ENCODE results near the gene MARS1. TPM values are rescaled to one million over a fixed set of nuclear protein-coding genes. Genes with fewer than 3 reads are reported as not detected.
A peak's percentile ranks its signal among the peaks of the same experiment; 100 is the strongest.

MARS1 gene
- total and polyA plus RNA-seq, 3 experiments from 2014 or later = 89.8 to 398 (median 386) TPM

DNA sequence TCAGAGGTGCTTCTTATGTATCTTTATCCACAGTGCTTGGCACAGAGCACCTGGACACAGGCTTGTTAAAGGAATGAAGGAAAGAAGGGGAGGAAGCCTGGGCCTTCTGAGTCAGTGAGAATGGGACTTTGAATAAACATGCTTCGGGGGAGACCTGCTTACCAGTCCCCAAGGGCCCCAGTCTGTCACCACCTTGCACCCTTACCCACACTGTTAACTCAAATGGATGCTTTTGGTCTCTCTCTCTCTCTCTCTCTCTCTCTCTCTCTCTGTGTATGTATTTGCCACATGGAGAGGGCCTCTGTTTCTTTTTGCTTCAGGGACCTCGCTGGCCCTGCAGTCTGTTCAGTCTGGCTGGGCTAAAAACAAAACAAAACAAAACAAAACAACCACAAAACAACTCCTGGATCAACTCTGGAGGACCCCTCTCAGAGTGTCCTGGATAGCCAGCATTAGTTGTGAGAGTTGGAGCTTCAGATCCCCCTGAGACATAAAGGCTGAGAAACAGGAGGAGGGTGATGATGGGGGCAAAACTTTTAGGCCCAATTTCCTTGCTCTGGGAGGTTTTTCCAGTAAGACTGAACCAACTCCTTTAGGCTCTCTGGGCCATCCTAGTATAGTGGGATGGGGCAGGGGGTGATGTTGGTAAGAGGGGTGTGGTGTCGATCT, 63.9 kb downstream of the MARS1 start:
- no peaks in the 10 kb centered on the region for H3K9me3 ChIP-seq (ENCODE audit: low read length)
- Mint-ChIP-seq H3K27me3 (peaks cover 0 to 9% of the 10 kb centered on the region in 2 donors), H3K9me3 (no peaks in the 10 kb centered on the region), H3K4me3 (peak overlapping the region in 4 of 7 donors; percentile 2 to 69 (median 26)), H3K27ac (peak overlapping the region in 1 of 8 donors; percentile 54), H3K36me3 (peaks cover 0 to 5% (median 0%) of the 10 kb centered on the region in 3 donors), H3K4me1 (peaks cover 19 to 28% (median 25%) of the 10 kb centered on the region in 3 donors)
- peak overlapping the region; percentile 33 for H3K27ac ChIP-seq (ENCODE audit: low read depth, low read length)
- CTCF ChIA-PET = interaction anchor here (1.4 kb wide), 1 partner anchor 8 kb away, joined by 3 read pairs; no protein-coding TSS in a partner anchor
- no peaks in the 10 kb centered on the region for H3K36me3 ChIP-seq (ENCODE audit: insufficient read depth, low read length)
- peak in 1 of 5 donors; percentile 12 for DNase-seq
- H3K4me3 ChIP-seq (ENCODE audit: low read length) = no peak overlapping the region
- H3K27me3 ChIP-seq (ENCODE audit: insufficient read depth, low read length, poor library complexity, severe bottlenecking) = no peaks in the 10 kb centered on the region
- POLR2A ChIA-PET = no interaction called here
- peaks cover 17% of the 10 kb centered on the region for H3K4me1 ChIP-seq (ENCODE audit: insufficient read depth, low read length)

DNA sequence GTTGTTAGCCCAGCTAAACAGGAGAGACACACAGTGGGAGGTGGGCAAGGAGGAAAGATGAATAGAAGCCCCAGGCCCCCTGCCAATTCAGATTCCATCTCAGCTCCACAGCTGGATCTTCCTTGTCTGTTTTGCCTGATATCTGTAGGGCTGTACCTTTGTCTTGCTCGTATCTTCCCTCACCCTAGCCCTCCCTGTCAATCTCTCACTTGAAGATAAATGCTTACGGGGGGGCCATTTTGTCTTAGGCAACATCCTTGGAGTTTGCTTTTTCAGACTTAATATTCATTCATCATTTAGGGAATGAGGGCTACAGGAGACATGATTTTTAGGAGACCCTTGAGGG, 64.4 kb downstream of the MARS1 start:
- peaks cover 15% of the 10 kb centered on the region for H3K4me1 ChIP-seq (ENCODE audit: insufficient read depth, low read length)
- H3K27me3 ChIP-seq (ENCODE audit: insufficient read depth, low read length, poor library complexity, severe bottlenecking) = no peaks in the 10 kb centered on the region
- ChIA-PET POLR2A (no interaction called here), CTCF (no interaction called here)
- no peak overlapping the region for H3K4me3 ChIP-seq (ENCODE audit: low read length)
- H3K27ac ChIP-seq (ENCODE audit: low read depth, low read length) = peak overlapping the region; percentile 38
- H3K36me3 ChIP-seq (ENCODE audit: insufficient read depth, low read length) = no peaks in the 10 kb centered on the region
- H3K9me3 ChIP-seq (ENCODE audit: low read length) = no peaks in the 10 kb centered on the region
- DNase-seq = no peak
- Mint-ChIP-seq H3K9me3 (no peaks in the 10 kb centered on the region), H3K4me3 (peak overlapping the region in 1 of 7 donors; percentile 35), H3K4me1 (peaks cover 14 to 24% (median 21%) of the 10 kb centered on the region in 3 donors), H3K36me3 (no peaks in the 10 kb centered on the region), H3K27ac (no peak overlapping the region), H3K27me3 (peaks cover 0 to 9% of the 10 kb centered on the region in 2 donors)

DNA sequence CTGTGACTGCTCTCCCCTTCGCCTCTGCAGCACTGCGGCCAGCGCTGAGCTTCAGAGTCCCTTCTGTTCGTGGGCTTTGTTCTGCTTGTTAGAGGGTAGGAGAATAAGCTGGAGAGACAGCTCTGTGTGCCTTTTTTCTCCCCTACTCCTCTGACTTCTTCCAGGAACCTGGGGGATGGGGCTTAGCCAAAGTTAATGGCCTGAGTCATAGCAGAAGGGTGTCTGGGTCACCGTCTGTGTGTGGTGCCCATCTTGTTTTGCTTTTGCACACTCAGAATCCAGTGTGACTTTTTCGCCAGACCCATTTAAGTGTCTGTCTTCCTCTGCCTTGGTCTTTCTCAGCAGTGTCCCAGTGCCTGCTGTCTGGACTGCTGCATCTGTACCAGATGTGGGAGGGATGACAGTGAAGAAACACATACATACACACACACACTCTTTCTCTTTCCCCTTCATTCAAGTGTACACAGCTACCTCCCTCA, 65.0 kb downstream of the MARS1 start:
- peak in 1 of 5 donors; percentile 14 for DNase-seq
- Histone ChIP-seq H3K4me3 (ENCODE audit: low read length) (no peak overlapping the region), H3K9me3 (ENCODE audit: low read length) (no peaks in the 10 kb centered on the region), H3K36me3 (ENCODE audit: insufficient read depth, low read length) (no peaks in the 10 kb centered on the region), H3K27me3 (ENCODE audit: insufficient read depth, low read length, poor library complexity, severe bottlenecking) (no peaks in the 10 kb centered on the region), H3K4me1 (ENCODE audit: insufficient read depth, low read length) (peaks cover 9% of the 10 kb centered on the region), H3K27ac (ENCODE audit: low read depth, low read length) (peak overlapping the region; percentile 38)
- Mint-ChIP-seq H3K27ac (no peak overlapping the region), H3K9me3 (no peaks in the 10 kb centered on the region), H3K4me1 (peaks cover 9 to 18% (median 16%) of the 10 kb centered on the region in 3 donors), H3K36me3 (no peaks in the 10 kb centered on the region), H3K27me3 (peaks cover 0 to 9% of the 10 kb centered on the region in 2 donors), H3K4me3 (no peak overlapping the region)
- ChIA-PET POLR2A (no interaction called here), CTCF (no interaction called here)

- Histone ChIP-seq H3K4me1 (ENCODE audit: insufficient read depth, low read length) (peaks cover 9% of the 10 kb centered on the region), H3K27ac (ENCODE audit: low read depth, low read length) (no peak overlapping the region), H3K27me3 (ENCODE audit: insufficient read depth, low read length, poor library complexity, severe bottlenecking) (no peaks in the 10 kb centered on the region), H3K4me3 (ENCODE audit: low read length) (no peak overlapping the region), H3K9me3 (ENCODE audit: low read length) (no peaks in the 10 kb centered on the region), H3K36me3 (ENCODE audit: insufficient read depth, low read length) (no peaks in the 10 kb centered on the region)
- Mint-ChIP-seq H3K4me1 (peaks cover 9 to 18% (median 15%) of the 10 kb centered on the region in 3 donors), H3K9me3 (no peaks in the 10 kb centered on the region), H3K27me3 (peaks cover 0 to 9% of the 10 kb centered on the region in 2 donors), H3K27ac (no peak overlapping the region), H3K36me3 (no peaks in the 10 kb centered on the region), H3K4me3 (no peak overlapping the region)
- POLR2A ChIA-PET = no interaction called here
- CTCF ChIA-PET = interaction anchor here (1.5 kb wide), 1 partner anchor 11 kb away, joined by 3 read pairs; no protein-coding TSS in a partner anchor
- DNase-seq = peak in 1 of 5 donors; percentile 3
Observed at GRCh38 chr12:57553343-57554202, 65.7 kb downstream of the MARS1 start.

DNA sequence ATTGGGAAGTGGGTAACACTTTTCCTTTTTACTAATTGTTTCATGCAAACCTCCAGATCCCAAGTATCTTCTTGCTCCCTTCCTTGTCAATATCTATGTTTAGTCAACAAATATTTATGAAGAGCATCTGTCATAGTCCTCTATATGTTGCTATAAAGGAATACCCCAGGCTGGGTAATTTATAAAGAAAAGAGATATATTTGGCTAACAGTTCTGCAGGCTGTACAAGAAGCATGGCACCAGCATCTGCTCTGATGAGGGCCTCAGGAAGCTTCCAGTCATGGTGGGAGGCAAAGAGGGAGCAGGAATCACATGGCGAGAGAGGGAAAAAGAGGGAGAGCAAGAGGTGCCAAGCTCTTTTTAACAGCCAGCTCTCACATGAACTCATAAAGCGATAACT, 66.6 kb downstream of the MARS1 start:
- H3K4me3 ChIP-seq (ENCODE audit: low read length) = no peak overlapping the region
- H3K9me3 Mint-ChIP-seq = no peaks in the 10 kb centered on the region
- no peak overlapping the region for H3K27ac ChIP-seq (ENCODE audit: low read depth, low read length)
- no peaks in the 10 kb centered on the region for H3K36me3 Mint-ChIP-seq
- H3K4me3 Mint-ChIP-seq = no peak overlapping the region
- POLR2A ChIA-PET = interaction anchor here (0.5 kb wide), 1 partner anchor 68 kb away, joined by 3 read pairs; no protein-coding TSS in a partner anchor
- H3K4me1 ChIP-seq (ENCODE audit: insufficient read depth, low read length) = peaks cover 6% of the 10 kb centered on the region
- CTCF ChIA-PET = interaction anchor here (1.5 kb wide), 1 partner anchor 10 kb away, joined by 3 read pairs; no protein-coding TSS in a partner anchor
- H3K27me3 ChIP-seq (ENCODE audit: insufficient read depth, low read length, poor library complexity, severe bottlenecking) = no peaks in the 10 kb centered on the region
- no peaks in the 10 kb centered on the region for H3K36me3 ChIP-seq (ENCODE audit: insufficient read depth, low read length)
- no peaks in the 10 kb centered on the region for H3K9me3 ChIP-seq (ENCODE audit: low read length)
- H3K27ac Mint-ChIP-seq = peak overlapping the region in 1 of 8 donors; percentile 34
- H3K4me1 Mint-ChIP-seq = peaks cover 7 to 13% (median 9%) of the 10 kb centered on the region in 3 donors
- DNase-seq = no peak
- H3K27me3 Mint-ChIP-seq = peaks cover 0 to 9% of the 10 kb centered on the region in 2 donors

GRCh38 chr12:57554897-57555296, 67.0 kb downstream of the MARS1 start:
- Mint-ChIP-seq H3K27me3 (peaks cover 0 to 9% of the 10 kb centered on the region in 2 donors), H3K36me3 (no peaks in the 10 kb centered on the region), H3K27ac (peak overlapping the region in 1 of 8 donors; percentile 34), H3K4me3 (no peak overlapping the region), H3K4me1 (peaks cover 6 to 11% (median 9%) of the 10 kb centered on the region in 3 donors), H3K9me3 (no peaks in the 10 kb centered on the region)
- ChIA-PET CTCF (interaction anchor here (1.5 kb wide), 1 partner anchor 10 kb away, joined by 3 read pairs; no protein-coding TSS in a partner anchor), POLR2A (interaction anchor here (0.5 kb wide), 1 partner anchor 68 kb away, joined by 3 read pairs; no protein-coding TSS in a partner anchor)
- Histone ChIP-seq H3K27ac (ENCODE audit: low read depth, low read length) (no peak overlapping the region), H3K4me1 (ENCODE audit: insufficient read depth, low read length) (peaks cover 3% of the 10 kb centered on the region), H3K4me3 (ENCODE audit: low read length) (no peak overlapping the region), H3K27me3 (ENCODE audit: insufficient read depth, low read length, poor library complexity, severe bottlenecking) (no peaks in the 10 kb centered on the region), H3K36me3 (ENCODE audit: insufficient read depth, low read length) (no peaks in the 10 kb centered on the region), H3K9me3 (ENCODE audit: low read length) (no peaks in the 10 kb centered on the region)
- no peak for DNase-seq

- Mint-ChIP-seq H3K4me1 (no peaks in the 10 kb centered on the region), H3K27me3 (peaks cover 4 to 12% of the 10 kb centered on the region in 2 donors), H3K36me3 (no peaks in the 10 kb centered on the region), H3K27ac (no peak overlapping the region), H3K9me3 (no peaks in the 10 kb centered on the region), H3K4me3 (no peak overlapping the region)
- Histone ChIP-seq H3K9me3 (ENCODE audit: low read length) (no peaks in the 10 kb centered on the region), H3K4me1 (ENCODE audit: insufficient read depth, low read length) (no peaks in the 10 kb centered on the region), H3K4me3 (ENCODE audit: low read length) (no peak overlapping the region), H3K36me3 (ENCODE audit: insufficient read depth, low read length) (no peaks in the 10 kb centered on the region), H3K27me3 (ENCODE audit: insufficient read depth, low read length, poor library complexity, severe bottlenecking) (no peaks in the 10 kb centered on the region), H3K27ac (ENCODE audit: low read depth, low read length) (no peak overlapping the region)
- POLR2A ChIA-PET = no interaction called here
- CTCF ChIA-PET = interaction anchor here (1.2 to 1.4 kb wide), 2 partner anchors 8 to 24 kb away, joined by 3 read pairs; no protein-coding TSS in a partner anchor
- DNase-seq = no peak
Observed at GRCh38 chr12:57558864-57559263, 71.0 kb downstream of the MARS1 start.

DNA sequence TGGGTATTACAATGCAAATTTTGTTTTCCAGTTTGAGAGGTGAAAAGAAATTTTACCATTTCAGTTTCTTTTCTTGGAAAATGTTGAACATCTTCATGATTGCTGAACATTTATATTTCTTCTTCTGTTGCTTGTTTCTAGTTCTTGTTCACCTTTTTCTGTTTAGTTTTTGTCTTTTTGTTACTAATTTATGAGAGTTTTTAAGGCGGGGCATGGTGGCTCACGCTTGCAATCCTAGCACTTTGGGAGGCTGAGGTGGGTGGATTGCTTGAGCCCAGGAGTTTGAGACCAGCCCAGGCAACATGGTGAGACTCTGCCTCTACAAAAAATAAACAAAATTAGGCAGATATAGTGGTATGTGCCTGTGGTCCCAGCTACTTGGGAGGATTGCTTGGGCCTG, 72.6 kb downstream of the MARS1 start:
- Mint-ChIP-seq H3K4me1 (no peaks in the 10 kb centered on the region), H3K4me3 (no peak overlapping the region), H3K27me3 (peaks cover 8 to 15% of the 10 kb centered on the region in 2 donors), H3K27ac (no peak overlapping the region), H3K9me3 (no peaks in the 10 kb centered on the region), H3K36me3 (no peaks in the 10 kb centered on the region)
- no peak for DNase-seq
- no peaks in the 10 kb centered on the region for H3K4me1 ChIP-seq (ENCODE audit: insufficient read depth, low read length)
- no peaks in the 10 kb centered on the region for H3K36me3 ChIP-seq (ENCODE audit: insufficient read depth, low read length)
- no peaks in the 10 kb centered on the region for H3K9me3 ChIP-seq (ENCODE audit: low read length)
- no peak overlapping the region for H3K27ac ChIP-seq (ENCODE audit: low read depth, low read length)
- no peaks in the 10 kb centered on the region for H3K27me3 ChIP-seq (ENCODE audit: insufficient read depth, low read length, poor library complexity, severe bottlenecking)
- ChIA-PET POLR2A (no interaction called here), CTCF (no interaction called here)
- H3K4me3 ChIP-seq (ENCODE audit: low read length) = no peak overlapping the region

Data from CD8-positive, alpha-beta memory T cell (primary cell).